ENCODE data around the gene CAMSAP3. TPM values are rescaled to one million over a fixed set of nuclear protein-coding genes. Genes with fewer than 3 reads are reported as not detected.

The CAMSAP3 gene
- total and polyA plus RNA-seq, 2 donors: 0.90 to 2.0 TPM

Small RNA genes lying within 50 kb of the gene (small RNA-seq; reads per million reads assigned to genes)
- not detected for gene MIR6792

Other genes starting within 250 kb of the CAMSAP3 start
- 20.7 TPM for gene ARHGEF18, start 246.9 kb upstream of the CAMSAP3 start, total RNA-seq
- gene ARHGEF18, start 246.9 kb upstream of the CAMSAP3 start, polyA plus RNA-seq: 24.2 TPM
- 1.6 TPM for gene PEX11G, start 106.8 kb upstream of the CAMSAP3 start, total RNA-seq
- gene PEX11G, start 106.8 kb upstream of the CAMSAP3 start, polyA plus RNA-seq: 5.2 TPM
- 19.0 TPM for gene ZNF358, start 79.8 kb upstream of the CAMSAP3 start, total RNA-seq
- 115 TPM for gene ZNF358, start 79.8 kb upstream of the CAMSAP3 start, polyA plus RNA-seq
- gene MCOLN1, start 73.2 kb upstream of the CAMSAP3 start, total RNA-seq: 6.9 TPM
- gene MCOLN1, start 73.2 kb upstream of the CAMSAP3 start, polyA plus RNA-seq: 35.5 TPM
- 25.2 TPM for gene PNPLA6, start 60.1 kb upstream of the CAMSAP3 start, total RNA-seq
- gene PNPLA6, start 60.1 kb upstream of the CAMSAP3 start, polyA plus RNA-seq: 54.1 TPM
- gene XAB2, start 33.7 kb downstream of the CAMSAP3 start, total RNA-seq: 18.1 TPM
- 47.7 TPM for gene XAB2, start 33.7 kb downstream of the CAMSAP3 start, polyA plus RNA-seq
- 17.5 TPM for gene PET100, start 33.9 kb downstream of the CAMSAP3 start, total RNA-seq
- gene PET100, start 33.9 kb downstream of the CAMSAP3 start, polyA plus RNA-seq: 61.8 TPM
- gene PCP2, start 37.9 kb downstream of the CAMSAP3 start, total RNA-seq: not detected
- 0.19 TPM for gene PCP2, start 37.9 kb downstream of the CAMSAP3 start, polyA plus RNA-seq
- 9.9 TPM for gene STXBP2, start 41.2 kb downstream of the CAMSAP3 start, total RNA-seq
- gene STXBP2, start 41.2 kb downstream of the CAMSAP3 start, polyA plus RNA-seq: 25.3 TPM
- gene RETN, start 73.2 kb downstream of the CAMSAP3 start, total RNA-seq: 2.3 TPM
- gene RETN, start 73.2 kb downstream of the CAMSAP3 start, polyA plus RNA-seq: 17.8 TPM
- gene MCEMP1, start 81.2 kb downstream of the CAMSAP3 start, total RNA-seq: 0.26 TPM
- 1.1 TPM for gene MCEMP1, start 81.2 kb downstream of the CAMSAP3 start, polyA plus RNA-seq
- 21.6 TPM for gene TRAPPC5, start 85.0 kb downstream of the CAMSAP3 start, total RNA-seq
- gene TRAPPC5, start 85.0 kb downstream of the CAMSAP3 start, polyA plus RNA-seq: 112 TPM
- 0.21 TPM for gene FCER2, start 106.3 kb downstream of the CAMSAP3 start, total RNA-seq
- 0.90 TPM for gene FCER2, start 106.3 kb downstream of the CAMSAP3 start, polyA plus RNA-seq
- gene CLEC4G, start 136.2 kb downstream of the CAMSAP3 start, total RNA-seq: 0.48 TPM
- 1.1 TPM for gene CLEC4G, start 136.2 kb downstream of the CAMSAP3 start, polyA plus RNA-seq
- gene CD209, start 151.7 kb downstream of the CAMSAP3 start, total RNA-seq: 6.2 TPM
- gene CD209, start 151.7 kb downstream of the CAMSAP3 start, polyA plus RNA-seq: 5.3 TPM
- not detected for gene CLEC4M, start 167.4 kb downstream of the CAMSAP3 start, total RNA-seq
- gene CLEC4M, start 167.4 kb downstream of the CAMSAP3 start, polyA plus RNA-seq: not detected
- gene EVI5L, start 234.4 kb downstream of the CAMSAP3 start, total RNA-seq: 7.8 TPM
- 21.1 TPM for gene EVI5L, start 234.4 kb downstream of the CAMSAP3 start, polyA plus RNA-seq

Measured in urinary bladder (tissue), 2 donors.